HG03565 (cell line): ENCODE data around the gene NWD2.

ENCODE experiments used
- ATAC-seq: cut with Tn5 transposase; IDR thresholded peaks from one replicate; pipeline ENCODE4 v1.9.1; 2021; ENCODE audit warnings: mild to moderate bottlenecking, moderate library complexity; ENCODE audit not compliant: unreplicated experiment

The NWD2 gene

GRCh38 chr4:37464373-37465128 lies 220.0 kb downstream of the NWD2 start:
- ATAC-seq: no peak

- ATAC-seq: no peak
These were observed 220.8 kb downstream of the NWD2 start for GRCh38 chr4:37465296-37465695.

- ATAC-seq: no peak
These were observed 221.3 kb downstream of the NWD2 start for GRCh38 chr4:37465845-37466244.

GRCh38 chr4:37467223-37467622 lies 222.7 kb downstream of the NWD2 start:
- ATAC-seq: no peak

GRCh38 chr4:37467824-37468223 lies 223.3 kb downstream of the NWD2 start:
- ATAC-seq: no peak

- no peak for ATAC-seq
These were observed 224.7 kb downstream of the NWD2 start for GRCh38 chr4:37469286-37469685.

- ATAC-seq: no peak
These were observed 225.7 kb downstream of the NWD2 start for GRCh38 chr4:37470245-37470644.

GRCh38 chr4:37471093-37471492 lies 226.6 kb downstream of the NWD2 start:
- no peak for ATAC-seq

GRCh38 chr4:37471971-37472370 lies 227.4 kb downstream of the NWD2 start:
- no peak for ATAC-seq

- no peak for ATAC-seq
These were observed 229.3 kb downstream of the NWD2 start for GRCh38 chr4:37473807-37474206.

GRCh38 chr4:37475087-37475486 lies 230.5 kb downstream of the NWD2 start:
- ATAC-seq: no peak

GRCh38 chr4:37475776-37476175 lies 231.2 kb downstream of the NWD2 start:
- ATAC-seq: no peak

- no peak for ATAC-seq
These were observed 231.7 kb downstream of the NWD2 start for GRCh38 chr4:37476256-37476655.

GRCh38 chr4:37476691-37477090 lies 232.1 kb downstream of the NWD2 start:
- ATAC-seq: no peak

GRCh38 chr4:37477126-37477525 lies 232.6 kb downstream of the NWD2 start:
- no peak for ATAC-seq

GRCh38 chr4:37478151-37478550 lies 233.6 kb downstream of the NWD2 start:
- ATAC-seq: no peak

GRCh38 chr4:37480509-37480908 lies 236.0 kb downstream of the NWD2 start:
- no peak for ATAC-seq

GRCh38 chr4:37481547-37482122 lies 237.1 kb downstream of the NWD2 start:
- no peak for ATAC-seq

- no peak for ATAC-seq
These were observed 237.8 kb downstream of the NWD2 start for GRCh38 chr4:37482236-37482913.

- ATAC-seq: no peak
These were observed 239.1 kb downstream of the NWD2 start for GRCh38 chr4:37483610-37484009.

- ATAC-seq: no peak
These were observed 241.6 kb downstream of the NWD2 start for GRCh38 chr4:37486166-37486565.

GRCh38 chr4:37487668-37488067 lies 243.1 kb downstream of the NWD2 start:
- ATAC-seq: no peak
